Testis (tissue), 2 donors: ENCODE data around the gene PCSK5.

Experiments used
- CTCF ChIP-seq, 3 experiments: fragments of 450-650 bp in 2 of 3; fragments of 200-600 bp in 1 of 3; sonication (generic) in 1 of 3; IDR thresholded peaks; one replicate each; pipeline ENCODE4 v1.5.1; 2016 to 2019; ENCODE audit warnings: antibody characterized with exemption in 3 of 3, mild to moderate bottlenecking in 2 of 3, moderate library complexity in 1 of 3
- POLR2A ChIP-seq: fragments of 450-650 bp; IDR thresholded peaks from one replicate; pipeline ENCODE4 v1.6.1; 2017; ENCODE audit warnings: antibody characterized with exemption, mild to moderate bottlenecking, moderate library complexity

- TF ChIP-seq POLR2A (no peak), CTCF (IDR thresholded peaks at IDR 0.05) (no peak)
Observed at GRCh38 chr9:75988663-75989062, 98.2 kb downstream of the PCSK5 start.
